Measurements from ENCODE around the gene CDH16.
"Not testable (repeated sequence)": the region's sequence is repeated elsewhere in the genome, so short reads cannot be mapped to it uniquely, and the experiment has no call there.

Gene CDH16

GRCh38 chr16:66918803-66919568, at the start of gene CDH16:
Gene CDH16 (minus strand): TSS chr16:66918885. CDS start chr16:66918065, 820 bp downstream.
- DNase-seq = no peak

- DNase-seq = no peak
These were observed 45.4 kb upstream of the CDH16 start for GRCh38 chr16:66964049-66964448.

GRCh38 chr16:66961914-66962313, 43.2 kb upstream of the CDH16 start:
- no peak for DNase-seq

GRCh38 chr16:66961065-66961744, 42.5 kb upstream of the CDH16 start, which contains the start of gene CES3:
Gene CES3 (plus strand): TSS chr16:66961266. CDS start chr16:66961308, 42 bp downstream.
- DNase-seq = peak; percentile 74

GRCh38 chr16:66960270-66960669, 41.6 kb upstream of the CDH16 start:
- no peak for DNase-seq

GRCh38 chr16:66959704-66960161, 41.0 kb upstream of the CDH16 start:
- no peak for DNase-seq

GRCh38 chr16:66958857-66959703, 40.4 kb upstream of the CDH16 start:
- DNase-seq = no peak

GRCh38 chr16:66956154-66956457, 37.4 kb upstream of the CDH16 start:
- DNase-seq = not testable (repeated sequence)

GRCh38 chr16:66955363-66956153, 36.9 kb upstream of the CDH16 start:
- not testable (repeated sequence) for DNase-seq

- DNase-seq = peak; percentile 89
These were observed 35.5 kb upstream of the CDH16 start for GRCh38 chr16:66954097-66954659.

GRCh38 chr16:66953462-66954096, 34.9 kb upstream of the CDH16 start:
- DNase-seq = no peak

- no peak for DNase-seq
These were observed 33.9 kb upstream of the CDH16 start for GRCh38 chr16:66952430-66953110.

- no peak for DNase-seq
These were observed 32.5 kb upstream of the CDH16 start for GRCh38 chr16:66950971-66951790.

GRCh38 chr16:66950437-66950836, 31.8 kb upstream of the CDH16 start:
- no peak for DNase-seq

- no peak for DNase-seq
These were observed 30.8 kb upstream of the CDH16 start for GRCh38 chr16:66949472-66949871.

- no peak for DNase-seq
These were observed 30.1 kb upstream of the CDH16 start for GRCh38 chr16:66948837-66949225.

GRCh38 chr16:66948134-66948836, 29.6 kb upstream of the CDH16 start:
- peak; percentile 71 for DNase-seq

GRCh38 chr16:66947302-66948065, 28.8 kb upstream of the CDH16 start:
- peak; percentile 94 for DNase-seq

- no peak for DNase-seq
These were observed 28.3 kb upstream of the CDH16 start for GRCh38 chr16:66946974-66947301.

All from activated CD8-positive, alpha-beta memory T cell treated with anti-CD3 and anti-CD28 coated beads for 24 hours (primary cell).